Measurements from ENCODE around the gene ABCB6.
A peak's percentile ranks its signal among the peaks of the same experiment; 100 is the strongest.
"Not testable (repeated sequence)": the region's sequence is repeated elsewhere in the genome, so short reads cannot be mapped to it uniquely, and the experiment has no call there.

ABCB6 gene

DNA sequence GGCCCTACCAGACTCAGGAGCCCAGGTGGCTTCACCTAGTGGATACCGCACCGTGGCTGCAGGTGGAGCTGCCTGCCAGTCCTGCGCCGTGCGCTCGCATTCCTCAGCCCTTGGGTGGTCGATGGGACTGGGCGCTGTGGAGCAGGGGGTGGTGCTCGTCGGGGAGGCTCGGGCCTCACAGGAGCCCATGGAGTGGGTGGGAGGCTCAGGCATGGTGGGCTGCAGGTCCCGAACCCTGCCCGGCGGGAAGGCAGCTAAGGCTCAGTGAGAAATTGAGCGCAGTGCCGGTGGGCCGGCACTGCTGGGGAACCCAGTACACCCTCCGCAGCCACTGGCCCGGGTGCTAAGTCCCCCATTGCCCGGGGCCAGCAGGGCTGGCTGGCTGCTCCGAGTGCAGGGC lies 17.4 kb downstream of the ABCB6 start:
- intact Hi-C loops (cut with micrococcal nuclease); H3K9me3 Mint-ChIP-seq; H3K4me1 Mint-ChIP-seq (ENCODE audit: low read depth); H3K27ac Mint-ChIP-seq; H3K36me3 Mint-ChIP-seq (ENCODE audit: low read depth); H3K4me3 Mint-ChIP-seq: not testable (repeated sequence)
- H3K27me3 Mint-ChIP-seq, result peaks cover 18% of the 10 kb centered on the region

DNA sequence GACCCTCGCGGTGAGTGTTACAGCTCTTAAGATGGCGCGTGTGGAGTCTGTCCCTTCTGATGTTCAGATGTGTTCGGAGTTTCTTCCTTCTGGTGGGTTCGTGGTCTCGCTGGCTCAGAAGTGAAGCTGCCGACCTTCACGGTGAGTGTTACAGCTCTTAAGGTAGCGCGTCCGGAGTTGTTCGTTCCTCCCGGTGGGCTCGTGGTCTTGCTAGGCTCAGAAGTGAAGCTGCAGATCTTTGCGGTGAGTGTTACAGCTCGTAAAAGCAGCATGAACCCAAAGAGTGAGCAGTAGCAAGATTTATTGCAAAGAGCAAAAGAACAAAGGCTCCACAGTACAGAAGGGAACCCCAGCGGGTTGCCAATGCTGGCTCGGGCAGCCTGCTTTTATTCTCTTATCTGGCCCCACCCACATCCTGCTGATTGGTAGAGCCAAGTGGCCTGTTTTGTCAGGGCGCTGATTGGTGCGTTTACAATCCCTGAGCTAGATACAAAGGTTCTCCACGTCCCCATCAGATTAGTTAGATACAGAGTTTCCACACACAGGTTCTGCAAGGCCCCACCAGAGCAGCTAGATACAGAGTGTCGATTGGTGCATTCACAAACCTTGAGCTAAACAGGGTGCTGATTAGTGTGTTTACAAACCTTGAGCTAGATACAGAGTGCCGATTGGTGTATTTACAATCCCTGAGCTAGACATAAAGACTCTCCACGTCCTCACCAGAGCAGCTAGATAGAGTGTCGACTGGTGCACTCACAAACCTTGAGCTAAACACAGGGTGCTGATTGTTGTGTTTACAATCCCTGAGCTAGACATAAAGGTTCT lies 18.0 kb downstream of the ABCB6 start:
- H3K9me3 Mint-ChIP-seq; H3K27ac Mint-ChIP-seq; H3K4me3 Mint-ChIP-seq; H3K36me3 Mint-ChIP-seq (ENCODE audit: low read depth); H3K4me1 Mint-ChIP-seq (ENCODE audit: low read depth); intact Hi-C loops (cut with micrococcal nuclease): not testable (repeated sequence)
- peaks cover 24% of the 10 kb centered on the region for H3K27me3 Mint-ChIP-seq

DNA sequence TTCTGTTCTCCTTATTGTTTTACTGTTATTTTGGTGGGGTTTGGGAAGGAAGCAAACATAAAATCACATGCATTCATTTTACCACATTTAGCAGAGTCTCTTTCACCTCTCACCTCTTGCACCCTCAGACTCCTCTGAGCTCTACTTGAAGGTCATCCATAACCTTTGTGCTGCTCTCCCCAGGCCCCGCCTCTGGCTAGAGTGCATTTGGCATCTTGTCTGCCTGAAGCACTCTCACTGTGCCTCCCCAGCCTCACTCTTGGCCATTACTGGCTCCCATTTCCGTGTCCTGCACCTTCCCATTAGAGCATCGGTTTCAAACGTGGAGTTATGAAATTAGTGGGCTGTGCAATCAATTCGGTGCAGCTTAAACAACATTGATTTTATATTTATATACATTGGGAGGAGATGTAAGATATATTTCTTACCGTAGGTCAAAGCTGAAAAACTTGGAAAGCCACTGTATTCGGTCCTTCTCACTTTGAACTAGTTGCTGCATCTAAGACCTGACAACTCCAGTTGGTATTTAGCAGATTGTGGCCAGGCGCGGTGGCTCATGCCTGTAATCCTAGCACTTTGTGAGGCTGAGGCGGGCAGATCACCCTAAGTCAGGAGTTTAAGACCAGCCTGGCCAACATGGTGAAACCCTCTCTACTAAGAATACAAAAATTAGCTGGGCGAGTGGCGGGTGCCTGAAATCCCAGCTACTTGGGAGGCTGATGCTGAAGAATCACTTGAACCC lies 19.1 kb downstream of the ABCB6 start:
- Mint-ChIP-seq H3K4me1 (ENCODE audit: low read depth) (no peaks in the 10 kb centered on the region), H3K36me3 (ENCODE audit: low read depth) (no peaks in the 10 kb centered on the region), H3K9me3 (peaks cover 6% of the 10 kb centered on the region), H3K4me3 (no peak overlapping the region), H3K27me3 (peaks cover 23% of the 10 kb centered on the region), H3K27ac (no peak overlapping the region)
- intact Hi-C loops (cut with micrococcal nuclease), result no loop called here

DNA sequence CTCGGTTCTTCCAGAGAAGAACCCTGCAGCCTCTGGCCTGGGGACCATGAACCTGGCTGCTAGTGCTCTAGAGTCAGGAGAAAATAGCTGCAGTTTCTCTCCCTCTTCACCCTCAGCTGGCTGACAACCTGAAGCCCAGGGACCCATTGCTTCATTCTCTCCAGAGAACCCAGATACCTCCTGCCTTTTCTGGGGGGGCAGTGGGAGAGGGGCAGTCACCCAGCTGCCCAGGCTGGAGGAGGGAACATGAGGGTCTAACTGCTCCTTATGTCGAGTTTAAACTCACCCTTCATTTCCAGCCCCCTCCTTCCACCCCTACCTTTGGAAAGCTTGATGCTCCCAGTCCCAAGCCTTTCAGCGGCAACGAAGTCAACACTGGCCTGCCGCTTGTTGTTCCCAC lies 19.8 kb downstream of the ABCB6 start:
- no peaks in the 10 kb centered on the region for H3K4me1 Mint-ChIP-seq (ENCODE audit: low read depth)
- H3K36me3 Mint-ChIP-seq (ENCODE audit: low read depth), result no peaks in the 10 kb centered on the region
- no peak overlapping the region for H3K4me3 Mint-ChIP-seq
- no peaks in the 10 kb centered on the region for H3K9me3 Mint-ChIP-seq
- H3K27me3 Mint-ChIP-seq, result peaks cover 20% of the 10 kb centered on the region
- intact Hi-C loops (cut with micrococcal nuclease), result no loop called here
- H3K27ac Mint-ChIP-seq, result no peak overlapping the region

DNA sequence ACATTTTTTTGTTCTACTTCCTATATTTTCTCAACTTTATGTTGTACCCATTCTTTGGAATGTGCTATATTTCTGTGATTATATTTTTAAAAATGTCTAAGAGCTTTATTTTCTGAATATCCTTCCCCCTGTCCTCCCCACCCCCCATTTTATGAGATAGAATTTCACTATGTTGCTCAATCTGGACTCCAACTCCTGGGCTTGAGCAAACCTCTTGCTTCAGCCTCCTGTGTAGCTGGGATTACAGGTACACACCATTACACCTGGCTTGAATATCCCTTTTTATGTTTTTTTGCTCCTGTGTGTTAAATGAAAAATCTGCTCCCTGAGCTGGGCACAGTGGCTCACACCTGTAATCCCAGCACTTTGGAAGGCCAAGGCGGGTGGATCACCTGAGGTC lies 21.4 kb downstream of the ABCB6 start:
- H3K4me3 Mint-ChIP-seq, result no peak overlapping the region
- intact Hi-C loops (cut with micrococcal nuclease), result no loop called here
- H3K9me3 Mint-ChIP-seq, result no peaks in the 10 kb centered on the region
- H3K4me1 Mint-ChIP-seq (ENCODE audit: low read depth), result no peaks in the 10 kb centered on the region
- no peak overlapping the region for H3K27ac Mint-ChIP-seq
- H3K27me3 Mint-ChIP-seq, result peaks cover 20% of the 10 kb centered on the region
- H3K36me3 Mint-ChIP-seq (ENCODE audit: low read depth), result no peaks in the 10 kb centered on the region

DNA sequence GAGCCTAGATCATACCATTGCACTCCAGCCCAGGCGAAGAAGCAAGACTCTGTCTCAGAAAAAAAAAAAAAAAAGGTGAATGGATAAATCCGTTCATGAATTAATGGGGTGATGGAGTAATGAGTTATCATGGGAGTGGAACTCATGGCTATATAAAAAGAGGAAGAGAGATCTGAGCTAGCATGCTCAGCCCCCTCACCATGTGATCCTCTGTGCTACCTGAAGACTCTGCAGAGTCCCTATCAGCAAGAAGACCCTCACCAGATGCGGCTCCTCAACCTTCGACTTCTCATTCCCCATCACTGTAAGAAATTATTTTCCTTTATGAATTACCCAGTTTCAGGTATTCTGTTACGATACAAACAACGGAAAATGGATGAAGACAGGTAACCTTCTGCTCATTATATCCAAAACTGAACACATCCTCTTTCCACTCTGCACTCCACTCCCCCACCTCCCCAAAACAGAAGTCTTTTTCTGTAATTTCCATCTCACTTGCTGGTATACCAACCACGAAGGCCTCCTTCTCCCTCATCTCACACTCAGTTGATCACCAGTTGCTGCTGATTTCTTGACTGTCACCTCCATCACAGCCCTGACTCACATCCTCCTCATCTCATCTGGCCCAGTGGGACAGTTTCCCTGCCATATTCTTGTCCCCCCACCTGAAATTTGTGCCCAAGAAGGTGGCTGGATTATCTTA lies 31.9 kb downstream of the ABCB6 start:
- Mint-ChIP-seq H3K27ac (no peak overlapping the region), H3K4me1 (ENCODE audit: low read depth) (peaks cover 24% of the 10 kb centered on the region), H3K4me3 (no peak overlapping the region), H3K27me3 (no peaks in the 10 kb centered on the region), H3K36me3 (ENCODE audit: low read depth) (peaks cover 54% of the 10 kb centered on the region), H3K9me3 (no peaks in the 10 kb centered on the region)
- intact Hi-C loops (cut with micrococcal nuclease), result no loop called here

DNA sequence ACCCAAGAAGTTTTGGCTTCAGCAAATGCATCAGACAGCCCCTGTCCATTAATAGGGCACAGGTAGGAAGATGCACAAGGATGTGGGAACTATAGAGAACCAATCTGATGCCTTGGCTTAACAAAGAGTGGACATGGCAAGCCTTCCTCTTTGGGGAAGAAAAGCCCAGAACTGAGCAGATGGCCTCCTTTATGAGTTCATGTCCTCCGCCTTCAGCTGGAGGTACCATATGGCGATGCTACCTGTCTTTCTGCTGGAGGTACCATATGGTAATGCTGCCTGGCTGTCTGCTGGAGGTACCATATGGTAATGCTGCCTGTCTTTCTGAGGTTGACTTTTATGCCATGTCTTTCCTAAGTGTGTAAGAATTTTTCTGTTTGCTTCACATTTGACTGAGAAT lies 34.6 kb downstream of the ABCB6 start:
- intact Hi-C loops (cut with micrococcal nuclease), result no loop called here
- Mint-ChIP-seq H3K4me3 (no peak overlapping the region), H3K27ac (no peak overlapping the region), H3K36me3 (ENCODE audit: low read depth) (peaks cover 82% of the 10 kb centered on the region), H3K27me3 (no peaks in the 10 kb centered on the region), H3K4me1 (ENCODE audit: low read depth) (peaks cover 52% of the 10 kb centered on the region), H3K9me3 (no peaks in the 10 kb centered on the region)

DNA sequence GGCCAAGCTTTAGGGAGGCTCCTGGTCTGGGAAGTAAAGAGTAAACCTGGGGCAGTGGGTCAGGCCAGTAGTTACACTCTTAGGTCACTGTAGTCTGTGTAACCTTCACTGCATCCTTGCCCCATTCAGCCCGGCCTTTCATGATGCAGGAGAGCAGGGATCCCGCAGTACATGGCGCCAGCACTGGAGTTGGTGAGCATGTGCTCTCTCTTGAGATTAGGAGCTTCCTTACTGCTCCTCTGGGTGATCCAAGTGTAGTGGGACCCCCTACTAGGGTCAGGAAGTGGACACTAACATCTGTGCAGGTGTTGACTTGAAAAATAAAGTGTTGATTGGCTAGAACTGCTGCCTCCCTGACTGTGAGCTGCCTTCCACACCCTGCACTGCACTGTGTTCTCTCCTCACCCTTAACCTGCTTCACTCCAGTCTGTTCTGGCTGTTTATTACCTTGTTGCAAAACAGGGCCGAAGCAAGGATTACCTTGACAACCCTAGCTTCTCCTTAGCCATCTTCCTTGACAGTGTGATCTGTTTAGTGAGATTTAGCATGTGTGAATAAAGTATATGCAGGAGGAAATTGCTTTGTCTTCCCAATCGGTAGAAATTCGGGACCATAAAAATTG lies 35.5 kb downstream of the ABCB6 start:
- peak overlapping the region; percentile 71 for H3K27ac Mint-ChIP-seq
- no peaks in the 10 kb centered on the region for H3K9me3 Mint-ChIP-seq
- peaks cover 90% of the 10 kb centered on the region for H3K36me3 Mint-ChIP-seq (ENCODE audit: low read depth)
- intact Hi-C loops (cut with micrococcal nuclease), result no loop called here
- peak overlapping the region; percentile 28 for H3K4me3 Mint-ChIP-seq
- H3K27me3 Mint-ChIP-seq, result no peaks in the 10 kb centered on the region
- H3K4me1 Mint-ChIP-seq (ENCODE audit: low read depth), result peaks cover 58% of the 10 kb centered on the region

DNA sequence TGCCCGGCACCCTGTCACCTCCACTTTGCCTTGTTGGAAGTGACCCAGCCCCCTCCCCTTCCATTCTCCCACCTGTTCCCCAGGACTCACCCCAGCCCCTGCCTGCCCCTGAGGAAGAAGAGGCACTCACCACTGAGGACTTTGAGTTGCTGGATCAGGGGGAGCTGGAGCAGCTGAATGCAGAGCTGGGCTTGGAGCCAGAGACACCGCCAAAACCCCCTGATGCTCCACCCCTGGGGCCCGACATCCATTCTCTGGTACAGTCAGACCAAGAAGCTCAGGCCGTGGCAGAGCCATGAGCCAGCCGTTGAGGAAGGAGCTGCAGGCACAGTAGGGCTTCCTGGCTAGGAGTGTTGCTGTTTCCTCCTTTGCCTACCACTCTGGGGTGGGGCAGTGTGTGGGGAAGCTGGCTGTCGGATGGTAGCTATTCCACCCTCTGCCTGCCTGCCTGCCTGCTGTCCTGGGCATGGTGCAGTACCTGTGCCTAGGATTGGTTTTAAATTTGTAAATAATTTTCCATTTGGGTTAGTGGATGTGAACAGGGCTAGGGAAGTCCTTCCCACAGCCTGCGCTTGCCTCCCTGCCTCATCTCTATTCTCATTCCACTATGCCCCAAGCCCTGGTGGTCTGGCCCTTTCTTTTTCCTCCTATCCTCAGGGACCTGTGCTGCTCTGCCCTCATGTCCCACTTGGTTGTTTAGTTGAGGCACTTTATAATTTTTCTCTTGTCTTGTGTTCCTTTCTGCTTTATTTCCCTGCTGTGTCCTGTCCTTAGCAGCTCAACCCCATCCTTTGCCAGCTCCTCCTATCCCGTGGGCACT lies 36.2 kb downstream of the ABCB6 start:
- H3K4me3 Mint-ChIP-seq, result peak overlapping the region; percentile 28
- peaks cover 60% of the 10 kb centered on the region for H3K4me1 Mint-ChIP-seq (ENCODE audit: low read depth)
- no peaks in the 10 kb centered on the region for H3K9me3 Mint-ChIP-seq
- no peaks in the 10 kb centered on the region for H3K27me3 Mint-ChIP-seq
- peaks cover 94% of the 10 kb centered on the region for H3K36me3 Mint-ChIP-seq (ENCODE audit: low read depth)
- H3K27ac Mint-ChIP-seq, result peak overlapping the region; percentile 71
- intact Hi-C loops (cut with micrococcal nuclease), result no loop called here

DNA sequence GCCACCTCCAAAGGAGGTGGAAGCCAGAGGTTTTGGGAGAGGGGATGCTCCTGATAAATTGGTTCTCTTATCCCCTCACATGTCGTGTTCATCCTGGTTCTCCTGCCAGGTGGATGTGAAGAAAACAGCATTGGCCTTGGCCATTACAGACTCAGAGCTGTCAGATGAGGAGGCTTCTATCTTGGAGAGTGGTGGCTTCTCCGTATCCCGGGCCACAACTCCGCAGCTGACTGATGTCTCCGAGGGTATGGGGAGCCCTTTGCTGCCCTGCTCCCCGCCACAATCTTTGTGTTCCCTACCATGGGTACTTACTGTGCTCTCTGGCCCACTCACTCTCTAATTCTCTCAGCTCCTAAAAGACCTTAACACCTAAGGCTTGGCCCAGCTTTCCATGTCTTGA lies 37.2 kb downstream of the ABCB6 start:
- intact Hi-C loops (cut with micrococcal nuclease), result no loop called here
- Mint-ChIP-seq H3K27me3 (no peaks in the 10 kb centered on the region), H3K4me1 (ENCODE audit: low read depth) (peaks cover 61% of the 10 kb centered on the region), H3K36me3 (ENCODE audit: low read depth) (peaks cover 93% of the 10 kb centered on the region), H3K9me3 (no peaks in the 10 kb centered on the region), H3K4me3 (no peak overlapping the region), H3K27ac (peak overlapping the region; percentile 71)

DNA sequence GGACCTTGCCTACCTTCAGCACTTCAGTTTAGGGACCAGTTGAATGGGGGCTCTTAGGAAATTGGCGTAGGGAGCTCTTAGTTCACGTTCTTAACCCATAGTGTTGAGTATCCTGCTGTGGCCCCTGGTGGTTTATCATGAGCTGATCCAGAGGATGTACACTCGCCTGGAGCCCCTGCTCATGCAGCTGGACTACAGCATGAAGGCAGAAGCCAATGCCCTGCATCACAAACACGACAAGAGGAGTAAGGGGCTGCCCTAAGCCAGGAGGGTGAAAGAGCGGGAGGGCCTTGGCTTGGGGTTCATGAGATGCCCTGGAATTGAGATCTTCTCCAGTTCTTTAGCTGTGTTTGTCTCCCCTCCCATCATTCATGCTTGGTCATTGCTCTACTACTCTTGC lies 37.8 kb downstream of the ABCB6 start:
- H3K36me3 Mint-ChIP-seq (ENCODE audit: low read depth), result peaks cover 92% of the 10 kb centered on the region
- peaks cover 62% of the 10 kb centered on the region for H3K4me1 Mint-ChIP-seq (ENCODE audit: low read depth)
- H3K27me3 Mint-ChIP-seq, result no peaks in the 10 kb centered on the region
- H3K9me3 Mint-ChIP-seq, result no peaks in the 10 kb centered on the region
- H3K4me3 Mint-ChIP-seq, result no peak overlapping the region
- peak overlapping the region; percentile 71 for H3K27ac Mint-ChIP-seq
- intact Hi-C loops (cut with micrococcal nuclease), result no loop called here

DNA sequence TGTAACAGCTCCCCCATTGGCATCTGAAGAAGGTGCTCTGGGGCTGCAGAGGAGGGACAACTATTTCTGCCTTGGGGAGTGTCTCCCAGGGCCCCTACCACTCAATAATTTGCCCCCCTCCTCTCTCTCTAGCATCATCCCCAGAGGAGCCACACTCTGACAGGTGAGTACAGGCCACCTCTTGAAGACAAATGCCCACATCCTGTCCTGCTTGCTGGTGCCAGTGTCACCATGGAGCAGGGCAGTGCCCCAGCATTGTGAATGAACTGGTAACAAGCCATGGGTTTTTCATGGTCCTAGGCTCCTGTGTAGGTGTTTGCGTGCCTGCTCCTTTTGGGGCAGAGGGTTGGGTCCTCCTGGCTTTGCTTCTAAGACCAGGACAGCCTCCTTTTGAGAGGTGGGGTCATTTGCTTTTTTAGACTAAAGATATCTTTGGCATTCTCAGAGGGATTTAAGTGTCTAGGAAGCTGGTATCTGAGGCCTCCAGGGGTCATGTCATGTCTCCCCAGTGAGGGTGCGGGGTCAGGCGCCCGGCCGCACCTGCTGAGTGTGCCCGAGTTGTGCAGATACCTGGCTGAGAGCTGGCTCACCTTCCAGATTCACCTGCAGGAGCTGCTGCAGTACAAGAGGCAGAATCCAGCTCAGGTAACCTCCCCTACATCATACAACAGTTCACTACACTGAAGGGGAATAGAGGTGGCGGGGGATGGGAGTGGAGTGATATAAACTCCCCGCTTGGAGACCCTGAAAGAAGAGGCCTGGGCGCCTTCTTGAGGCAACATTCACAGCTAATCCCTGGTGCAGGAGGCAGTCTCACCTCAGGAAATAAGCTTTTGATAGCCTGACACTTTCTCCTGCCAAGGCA lies 38.9 kb downstream of the ABCB6 start:
- no peaks in the 10 kb centered on the region for H3K9me3 Mint-ChIP-seq
- no peak overlapping the region for H3K27ac Mint-ChIP-seq
- peaks cover 92% of the 10 kb centered on the region for H3K36me3 Mint-ChIP-seq (ENCODE audit: low read depth)
- peaks cover 73% of the 10 kb centered on the region for H3K4me1 Mint-ChIP-seq (ENCODE audit: low read depth)
- peak overlapping the region; percentile 88 for H3K4me3 Mint-ChIP-seq
- intact Hi-C loops (cut with micrococcal nuclease), result loop anchor here (10.0 kb wide), 1 partner anchor 205 kb away; the partner anchor contains the start of gene DNPEP
- no peaks in the 10 kb centered on the region for H3K27me3 Mint-ChIP-seq

Measured in dendritic cell treated with granulocyte-macrophage colony-stimulating factor and Interleukin-4, amounts not matched to agents 40 ng/mL and 50 ng/mL, for 4 days (primary cell).